Left cardiac atrium (tissue), 4 donors: Measurements from ENCODE around the gene GOLGA6C. TPM values are rescaled to one million over a fixed set of nuclear protein-coding genes. Genes with fewer than 3 reads are reported as not detected.
A peak's percentile ranks its signal among the peaks of the same experiment; 100 is the strongest.
"Not testable (repeated sequence)": the region's sequence is repeated elsewhere in the genome, so short reads cannot be mapped to it uniquely, and the experiment has no call there.

Source experiments
- ATAC-seq, 2 donors: fragments of 200-7000 bp; cut with Tn5 transposase; one replicate each; pipeline ENCODE4 v1.9.1; 2020; ENCODE audit warnings: mild to moderate bottlenecking in 2 of 2, moderate library complexity in 2 of 2
- DNase-seq: peaks from one replicate; pipeline ENCODE4 v3.0.0-alpha.2; 2020
- intact Hi-C, 2 donors: fragments of 100-400 bp; cut with DNase I; formaldehyde crosslinking; loops; one replicate each; pipeline versions ENCODE4 v1.14.1 to v1.15.1; 2022 to 2023
- long read RNA-seq: library from polyadenylated mRNA; unstranded; transcript quantifications from one replicate; pipeline ENCODE4 v2.0.0, GENCODE V29; 2021
- total RNA-seq, 2 donors: library from RNA; stranded (reverse); fragmentation: NEBNext Ultra II Directional; extraction: Animal tissue kit (Norgen Biotek cat#: 25700); gene quantifications; one replicate each; pipeline ENCODE4 v1.2.1, GENCODE V29; 2021
- donor health status: DM: no; HTN: yes; CAD: no.
- donor health status: DM: no; HTN: yes; CAD: no; lungs with severe emphysema.
- donor health status: DM: yes; HTN: yes; CAD: no.
- donor health status: Dilated cardiomyopathy.

Gene GOLGA6C
- not detected for total RNA-seq
- long read RNA-seq: 0 reads

- ATAC-seq, DNase-seq, intact Hi-C loops: not testable (repeated sequence)
Measured at GRCh38 chr15:75258034-75258433, at the start of gene GOLGA6C. Gene GOLGA6C, plus strand, starts transcription at chr15:75258334. Its CDS starts 265 bp downstream, at chr15:75258599.

- intact Hi-C loops: no loop called here
- ATAC-seq: no peak
- no peak for DNase-seq
Measured at GRCh38 chr15:75208501-75209288, 49.4 kb upstream of the GOLGA6C start.

- intact Hi-C loops: no loop called here
- no peak for ATAC-seq
- no peak for DNase-seq
Measured at GRCh38 chr15:75209289-75209676, 48.9 kb upstream of the GOLGA6C start.

GRCh38 chr15:75210811-75211230, 47.3 kb upstream of the GOLGA6C start:
- intact Hi-C loops: no loop called here
- no peak for ATAC-seq

GRCh38 chr15:75211436-75212199, 46.5 kb upstream of the GOLGA6C start:
- ATAC-seq (no peak), DNase-seq (no peak)
- intact Hi-C loops: no loop called here

More at GRCh38 chr15:75210811-75211230, 47.3 kb upstream of the GOLGA6C start:
- DNase-seq: no peak

- ATAC-seq (no peak), DNase-seq (no peak)
- intact Hi-C loops: no loop called here
Measured at GRCh38 chr15:75212200-75212858, 45.8 kb upstream of the GOLGA6C start.

GRCh38 chr15:75213212-75213767, 44.8 kb upstream of the GOLGA6C start:
- intact Hi-C loops: no loop called here
- ATAC-seq (no peak), DNase-seq (no peak)

- DNase-seq (no peak), ATAC-seq (no peak)
- intact Hi-C loops: no loop called here
Measured at GRCh38 chr15:75213768-75214221, 44.3 kb upstream of the GOLGA6C start.

- DNase-seq (no peak), ATAC-seq (peak in 1 of 2 donors; percentile 24)
- intact Hi-C loops: no loop called here
Measured at GRCh38 chr15:75214293-75215096, 43.6 kb upstream of the GOLGA6C start.

GRCh38 chr15:75215107-75216004, 42.8 kb upstream of the GOLGA6C start:
- ATAC-seq (peak in 1 of 2 donors; percentile 10), DNase-seq (no peak)
- intact Hi-C loops: no loop called here

- no peak for DNase-seq
Measured at GRCh38 chr15:75217012-75217411, 41.1 kb upstream of the GOLGA6C start.

GRCh38 chr15:75217574-75217973, 40.6 kb upstream of the GOLGA6C start:
- intact Hi-C loops, ATAC-seq, DNase-seq: not testable (repeated sequence)

More at GRCh38 chr15:75217012-75217411, 41.1 kb upstream of the GOLGA6C start:
- intact Hi-C loops: no loop called here
- no peak for ATAC-seq

- DNase-seq, intact Hi-C loops, ATAC-seq: not testable (repeated sequence)
Measured at GRCh38 chr15:75219507-75219929, 38.6 kb upstream of the GOLGA6C start.

- intact Hi-C loops: no loop called here
- DNase-seq: no peak
Measured at GRCh38 chr15:75223688-75224087, 34.4 kb upstream of the GOLGA6C start.

GRCh38 chr15:75224281-75224680, 33.9 kb upstream of the GOLGA6C start:
- DNase-seq (peak; percentile 7), ATAC-seq (no peak)
- intact Hi-C loops: no loop called here

More at GRCh38 chr15:75223688-75224087, 34.4 kb upstream of the GOLGA6C start:
- ATAC-seq: no peak

GRCh38 chr15:75225102-75225836, 32.9 kb upstream of the GOLGA6C start:
- ATAC-seq, intact Hi-C loops: not testable (repeated sequence)
- peak; percentile 7 for DNase-seq
